GDM1 (cell line): ENCODE data around the gene RDH16.
"Not testable (repeated sequence)": the region's sequence is repeated elsewhere in the genome, so short reads cannot be mapped to it uniquely, and the experiment has no call there.

ENCODE experiments used
- DNase-seq: peaks from one replicate; lab custom pipeline; 2025; lab: John Stamatoyannopoulos, UW

The RDH16 gene

DNA sequence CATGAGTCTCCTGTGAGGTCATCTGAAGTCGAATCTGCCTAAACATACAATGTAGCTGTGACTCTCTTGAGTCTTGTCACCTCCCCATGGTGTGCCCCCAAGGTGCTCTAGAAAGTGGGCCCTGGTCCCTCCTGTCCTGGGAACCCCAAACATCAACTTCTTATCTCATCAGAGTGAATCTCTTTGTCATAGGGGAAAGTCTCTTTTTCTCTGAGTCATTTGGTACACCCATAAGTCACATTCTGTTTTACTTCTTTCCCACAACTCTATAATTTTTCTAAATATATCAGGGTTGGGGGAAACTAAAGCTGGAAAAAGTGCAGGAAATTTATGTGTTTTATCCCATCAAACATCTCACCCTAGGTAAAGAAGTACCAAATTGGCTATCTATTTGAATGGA lies 36.1 kb downstream of the RDH16 start:
- no peak for DNase-seq

DNA sequence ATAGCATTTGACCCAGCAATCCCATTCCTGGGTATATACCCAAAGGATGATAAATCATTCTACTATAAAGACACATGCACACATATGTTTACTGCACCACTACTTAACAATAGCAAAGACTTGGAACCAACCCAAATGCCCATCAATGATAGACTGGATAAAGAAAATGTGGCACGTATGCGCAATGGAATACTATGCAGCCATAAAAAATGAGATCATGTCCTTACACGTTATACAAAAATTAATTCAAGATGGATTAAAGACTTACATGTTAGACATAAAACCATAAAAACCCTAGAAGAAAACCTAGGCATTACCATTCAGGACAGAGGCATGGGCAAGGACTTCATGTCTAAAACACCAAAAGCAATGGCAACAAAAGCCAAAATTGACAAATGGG lies 39.3 kb downstream of the RDH16 start:
- DNase-seq = not testable (repeated sequence)

DNA sequence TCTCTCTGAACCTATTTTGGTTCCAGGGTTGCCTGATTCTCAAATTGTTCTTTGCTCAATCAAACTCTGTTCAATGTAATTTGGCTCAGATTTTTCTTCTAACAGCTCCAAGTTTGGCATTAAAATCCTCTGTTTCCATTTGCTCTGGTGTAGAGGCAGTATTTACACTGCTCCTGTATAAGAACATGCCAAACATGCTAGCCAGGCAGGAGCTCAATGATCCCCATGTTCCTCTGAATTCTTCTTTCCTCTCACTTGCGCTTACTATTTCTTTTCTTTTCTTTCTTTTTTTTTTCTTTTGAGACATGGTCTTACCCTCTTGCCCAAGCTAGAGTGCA lies 40.4 kb downstream of the RDH16 start:
- no peak for DNase-seq

DNA sequence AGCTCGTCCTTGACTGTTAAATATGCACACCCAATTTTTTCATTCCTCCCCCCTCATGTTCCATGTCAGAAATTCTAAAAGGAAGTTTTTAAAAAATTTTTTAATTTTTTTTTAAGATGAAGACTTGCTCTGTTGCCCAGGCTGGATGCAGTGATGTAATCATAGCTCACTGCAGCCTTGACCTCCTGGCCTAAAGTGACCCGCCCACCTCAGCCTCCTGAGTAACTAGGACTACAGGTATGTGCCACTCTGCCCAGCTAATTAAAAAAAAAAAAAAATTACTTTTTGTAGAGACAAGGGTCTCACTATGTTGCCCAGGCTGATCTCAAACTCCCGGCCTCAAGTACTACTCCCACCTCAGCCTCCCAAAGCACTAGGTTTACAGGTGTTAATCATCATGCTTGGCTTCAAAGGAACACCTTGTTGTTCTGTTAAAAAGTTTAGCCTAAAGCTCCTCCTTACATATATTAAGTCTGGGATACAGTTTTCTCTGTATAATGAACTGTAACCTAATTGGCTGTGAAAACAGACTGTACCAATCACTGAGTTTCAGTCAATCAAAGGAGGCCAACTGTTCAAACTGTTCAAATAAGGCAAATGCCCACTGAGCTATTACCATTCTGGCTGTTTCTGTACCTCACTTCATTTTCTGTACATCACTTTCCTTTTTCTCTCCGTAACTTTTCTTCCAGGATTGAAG lies 41.0 kb downstream of the RDH16 start:
- DNase-seq = no peak

DNA sequence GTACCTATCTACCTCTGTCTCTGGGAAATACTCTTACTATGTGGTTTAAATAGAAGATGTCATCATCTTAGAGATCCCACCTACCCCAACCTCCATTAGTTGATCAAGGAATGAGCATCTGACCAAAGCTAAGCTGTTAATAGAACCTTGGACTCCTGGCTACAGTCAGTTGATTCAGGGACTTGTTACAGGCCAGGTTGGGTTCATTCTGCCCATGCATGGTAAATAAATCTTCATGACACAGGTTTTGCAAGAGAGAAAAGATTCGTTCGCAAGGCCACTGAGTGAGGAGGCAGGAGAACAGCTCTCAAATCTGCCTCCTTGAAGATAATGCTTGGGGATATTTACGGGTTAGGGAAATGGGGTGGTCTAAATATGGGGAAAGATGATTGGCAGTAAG lies 42.7 kb downstream of the RDH16 start:
- DNase-seq = no peak

DNA sequence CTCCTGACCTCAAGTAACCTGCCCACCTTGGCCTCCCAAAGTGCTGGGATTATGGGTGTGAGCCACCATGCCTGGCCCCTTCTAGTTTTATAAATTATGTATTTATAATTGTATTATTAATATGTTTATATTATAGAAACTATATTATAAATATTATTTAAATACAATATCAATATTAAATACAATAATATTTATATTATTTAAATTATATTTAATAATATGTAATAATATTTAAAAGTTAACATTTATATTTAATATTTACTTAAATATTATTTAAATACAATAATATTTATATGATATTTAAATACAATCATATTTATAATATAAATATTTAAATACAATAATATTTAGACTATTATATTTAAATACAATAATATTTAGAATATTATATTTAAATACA lies 43.2 kb downstream of the RDH16 start:
- DNase-seq = no peak

DNA sequence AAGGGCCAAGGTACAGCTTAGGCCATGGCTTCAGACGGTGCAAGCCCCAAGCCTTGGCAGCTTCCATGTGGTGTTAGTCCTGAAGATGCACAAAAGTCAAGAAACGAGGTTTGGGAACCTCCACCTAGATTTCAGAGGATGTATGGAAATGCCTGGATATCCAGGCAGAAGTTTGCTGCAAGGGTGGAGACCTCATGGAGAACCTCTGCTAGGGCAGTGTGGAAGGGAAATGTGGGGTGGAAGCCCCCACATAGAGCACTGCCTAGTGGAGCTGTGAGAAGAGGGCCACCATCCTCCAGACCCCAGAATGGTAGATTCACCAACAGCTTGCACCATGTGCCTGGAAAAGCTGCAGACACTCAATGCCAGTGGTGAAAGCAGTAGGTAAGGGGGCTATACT lies 48.0 kb downstream of the RDH16 start:
- DNase-seq = not testable (repeated sequence)

DNA sequence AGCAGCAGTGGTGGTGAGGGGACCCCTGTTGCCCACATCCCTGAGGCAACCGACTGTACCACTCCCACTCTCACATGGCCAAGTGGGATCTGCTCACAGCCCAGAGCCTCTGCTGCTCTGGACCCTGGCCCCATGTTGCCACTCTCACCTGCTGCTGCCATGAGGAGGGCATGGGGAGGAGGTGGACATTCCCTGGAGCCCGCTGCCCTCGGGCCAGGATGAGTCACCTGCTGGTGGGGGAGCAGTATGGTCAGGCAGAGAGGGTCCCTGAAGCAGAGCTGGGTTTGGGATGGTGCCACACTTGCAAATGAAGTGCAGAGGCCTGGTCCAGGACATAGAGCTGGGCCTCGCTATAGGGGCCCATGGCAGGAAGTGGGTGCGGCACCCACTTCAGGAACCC lies 49.3 kb downstream of the RDH16 start:
- no peak for DNase-seq

DNA sequence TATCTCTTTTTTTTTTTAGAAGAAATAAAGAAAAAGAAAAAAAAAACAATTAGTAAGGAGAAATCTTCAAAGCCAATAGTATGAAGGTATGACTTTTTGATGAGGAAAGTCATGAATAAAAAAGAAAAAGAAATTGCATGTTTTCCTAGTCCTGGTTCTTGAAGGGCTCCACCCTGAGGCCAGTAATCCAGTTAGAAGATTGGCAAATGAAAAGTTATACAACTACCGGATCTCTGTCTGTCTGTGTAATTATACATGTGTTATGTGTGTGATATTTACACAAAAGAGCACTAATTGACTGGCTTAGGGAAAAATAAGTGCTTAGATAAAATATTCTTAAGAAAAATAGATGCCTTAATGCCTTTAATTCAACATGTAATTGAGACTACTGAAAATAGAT lies 51.6 kb downstream of the RDH16 start:
- DNase-seq = no peak

DNA sequence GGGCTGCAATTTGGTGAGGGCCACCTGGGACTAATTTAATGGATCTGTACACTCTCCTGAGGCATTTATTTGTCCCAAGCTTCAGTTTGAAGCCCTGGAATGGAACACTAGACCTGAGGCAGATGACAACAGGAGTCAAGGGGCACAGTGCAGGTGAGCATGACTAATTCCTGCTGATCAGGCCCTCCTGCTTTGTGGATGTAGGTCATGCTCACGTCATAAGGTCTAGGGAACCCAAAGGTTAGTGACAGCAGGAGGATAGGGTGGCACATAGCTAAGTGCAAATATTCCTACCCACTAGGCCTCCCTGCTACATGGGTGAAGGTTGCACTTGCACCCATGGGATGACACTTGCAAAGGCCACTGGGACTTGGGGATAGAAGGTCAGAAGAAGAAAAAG lies 54.0 kb downstream of the RDH16 start:
- DNase-seq = no peak
